ENCODE results near the gene NEURL1B.

The NEURL1B gene

DNA sequence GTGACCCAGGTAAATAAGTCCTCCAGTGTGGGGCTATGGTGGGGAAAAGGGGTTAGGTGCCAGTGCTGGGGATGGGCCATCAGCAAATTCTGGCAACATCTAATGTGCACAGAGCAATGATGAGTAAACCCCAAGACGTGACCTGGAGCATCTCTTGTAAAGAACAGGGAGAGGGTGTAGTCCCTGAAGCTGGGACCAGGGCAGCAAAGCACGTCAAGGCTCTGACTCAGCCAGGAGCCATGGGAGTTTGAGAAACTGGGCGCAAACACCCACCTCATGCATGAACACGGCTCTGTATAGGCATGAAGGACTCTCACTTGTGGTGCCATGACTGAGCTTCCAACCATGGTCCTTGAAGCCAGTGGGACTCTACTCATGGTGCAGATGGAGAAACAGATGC lies 78.1 kb downstream of the NEURL1B start:
- no peak for DNase-seq

DNA sequence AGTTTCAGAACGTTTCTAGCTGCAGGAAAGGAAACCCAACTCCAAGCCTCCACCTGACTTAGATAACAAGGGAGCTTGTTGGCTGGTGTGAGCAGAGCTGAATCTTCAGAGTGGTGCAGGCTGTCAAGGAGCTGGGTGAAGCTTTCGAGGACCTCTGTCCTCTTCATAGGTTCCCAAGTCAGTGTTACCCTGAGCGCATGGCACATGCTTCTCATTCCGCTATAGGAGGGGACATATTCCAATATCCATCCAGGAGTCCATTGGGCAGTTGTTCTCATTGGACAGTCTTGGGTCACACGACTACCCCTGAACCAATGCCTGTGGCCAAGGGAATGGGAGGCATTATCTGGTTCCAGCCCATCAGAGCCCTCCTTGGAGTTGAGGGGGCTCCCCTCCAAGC lies 79.6 kb downstream of the NEURL1B start:
- DNase-seq, result no peak

DNA sequence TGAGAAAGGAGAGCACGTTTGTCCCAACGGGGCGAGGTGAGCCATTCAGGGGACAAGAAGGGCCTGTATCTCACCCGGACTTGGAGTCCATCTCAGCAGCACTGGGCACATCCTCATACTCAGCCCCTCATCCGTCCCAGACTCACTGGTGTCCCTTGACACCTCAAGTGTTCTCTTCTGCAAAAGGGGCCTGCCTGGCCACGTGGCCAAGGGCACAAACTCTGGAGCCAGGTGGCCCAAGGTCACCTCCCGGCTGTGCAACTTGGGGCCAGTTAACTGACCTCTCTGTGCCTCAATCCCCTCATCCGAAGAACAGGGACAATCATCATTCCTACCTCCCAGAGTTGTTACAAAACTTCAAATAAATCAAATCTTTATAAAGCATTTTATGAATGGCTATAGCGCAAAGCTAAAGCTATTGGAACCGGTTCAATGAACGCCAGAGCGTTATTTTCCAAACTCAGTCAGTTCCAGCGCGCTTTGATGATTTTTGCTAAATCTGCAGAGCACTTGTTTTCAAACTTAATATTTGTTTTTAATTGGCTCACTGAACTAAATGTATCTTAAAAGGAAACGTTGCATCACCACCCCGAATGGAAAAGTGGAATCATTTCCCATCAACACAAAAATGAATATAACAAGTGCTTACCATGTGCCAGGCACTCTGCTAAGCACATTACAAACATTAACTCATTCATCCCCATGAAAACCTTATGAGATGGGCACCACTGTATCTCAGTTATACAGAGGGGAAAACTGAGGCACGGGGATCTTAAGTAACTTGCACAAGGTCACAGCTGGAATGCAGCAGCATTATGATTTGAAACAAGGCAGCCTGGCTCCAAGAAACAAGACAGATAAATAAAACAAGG lies 80.6 kb downstream of the NEURL1B start:
- DNase-seq, result no peak

DNA sequence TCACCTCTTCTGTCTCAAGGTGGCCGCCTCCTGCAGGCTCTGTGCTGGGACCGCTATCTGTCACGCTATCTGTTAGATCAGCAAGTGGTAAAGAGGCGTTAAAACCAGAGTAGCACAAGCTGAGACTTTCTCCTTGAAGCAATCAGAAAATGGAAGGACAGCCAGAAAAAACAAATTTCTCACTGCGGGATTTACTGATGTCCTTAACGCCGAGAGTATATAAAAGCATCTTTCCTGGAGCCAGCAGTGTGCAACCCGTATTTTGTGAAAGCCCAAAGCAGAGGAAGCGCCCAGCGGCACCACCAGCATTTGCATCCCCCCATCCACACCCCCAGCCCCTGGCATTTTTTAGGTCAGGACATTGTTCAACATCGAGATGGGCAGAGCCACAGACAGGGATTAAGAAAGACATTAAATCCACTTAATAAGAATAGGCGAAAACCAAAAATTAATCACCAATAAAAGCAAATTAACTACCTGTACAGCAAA lies 81.3 kb downstream of the NEURL1B start:
- DNase-seq, result no peak

DNA sequence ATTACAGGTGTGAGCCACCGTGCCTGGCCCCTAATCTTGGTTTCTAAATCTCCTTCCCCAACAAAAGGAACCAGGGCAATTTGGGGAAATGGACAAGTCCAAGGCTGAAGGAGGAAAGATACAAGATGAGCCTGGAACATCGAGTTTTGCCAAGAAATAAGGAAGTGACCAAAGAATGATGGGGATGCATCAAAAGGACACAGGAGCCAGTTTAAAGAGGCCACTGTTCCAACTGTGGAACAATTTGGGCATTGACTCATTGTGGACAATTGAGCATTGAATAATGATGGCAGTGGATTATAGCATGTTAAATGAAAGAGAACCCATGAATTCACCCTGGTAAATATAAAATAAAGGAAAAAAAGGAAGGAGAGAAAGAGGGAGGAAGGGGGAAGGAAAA lies 82.4 kb downstream of the NEURL1B start:
- no peak for DNase-seq

DNA sequence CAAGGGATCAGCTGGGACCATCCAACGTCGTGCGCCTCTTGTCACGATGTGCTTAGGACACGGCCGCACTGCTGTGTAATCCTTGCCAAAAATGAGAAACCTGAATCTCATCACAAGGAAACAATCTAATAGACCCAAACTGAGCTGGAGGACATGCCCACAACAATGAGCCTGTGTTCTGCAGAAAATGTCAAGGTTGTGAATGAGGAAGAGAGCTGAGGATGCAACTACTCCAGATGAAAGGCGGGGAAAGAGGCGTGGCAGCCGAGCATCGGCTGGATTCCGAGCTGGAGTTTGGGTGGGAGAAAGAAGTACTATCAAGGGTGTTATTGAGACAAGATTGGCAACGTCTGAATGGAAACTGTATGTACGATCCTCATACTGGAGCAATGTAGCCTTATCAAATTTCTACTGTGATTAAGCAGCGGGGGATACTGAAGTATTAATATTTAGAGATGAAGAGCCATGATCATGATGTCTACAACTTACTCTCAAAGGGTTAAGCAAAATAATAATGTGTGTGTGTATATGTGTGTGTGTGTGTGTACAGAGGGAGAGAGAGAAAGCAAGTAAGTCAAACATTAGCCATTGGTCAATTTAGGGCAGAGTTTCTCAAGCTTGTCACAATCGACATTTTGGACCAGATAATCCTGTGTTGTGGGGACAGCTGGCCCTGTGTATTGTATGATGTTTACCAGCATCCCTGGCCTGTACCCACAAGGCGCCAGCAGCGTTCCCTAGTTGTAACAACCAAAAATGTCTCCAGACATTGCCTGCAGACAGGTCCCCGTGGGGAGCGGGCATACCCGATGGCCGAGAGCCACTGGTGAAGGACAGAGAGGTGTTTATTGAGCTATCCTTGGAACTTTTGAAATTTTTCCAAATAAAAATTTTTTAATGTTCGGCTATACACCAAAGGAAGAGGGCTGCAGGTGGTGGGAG lies 83.5 kb downstream of the NEURL1B start:
- DNase-seq, result no peak

DNA sequence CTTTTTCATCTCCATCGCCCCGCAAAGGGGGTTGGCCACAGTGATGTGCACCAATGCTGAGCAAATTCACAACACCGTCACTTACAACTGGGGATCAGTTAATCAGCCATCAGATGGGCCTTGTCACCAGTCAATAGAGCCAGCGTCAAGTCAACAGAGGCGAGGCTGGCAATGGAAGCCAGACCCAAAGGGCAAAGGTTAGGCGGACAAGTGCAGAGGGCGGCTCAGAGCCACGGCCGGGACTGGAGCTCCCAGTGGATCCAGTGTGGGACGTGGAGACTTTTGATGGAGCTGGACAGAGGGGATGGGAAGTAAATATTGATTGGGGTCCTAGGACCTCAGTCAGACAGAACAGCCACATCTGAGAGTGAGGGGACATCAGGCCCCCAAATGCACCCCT lies 84.2 kb downstream of the NEURL1B start:
- DNase-seq, result no peak

DNA sequence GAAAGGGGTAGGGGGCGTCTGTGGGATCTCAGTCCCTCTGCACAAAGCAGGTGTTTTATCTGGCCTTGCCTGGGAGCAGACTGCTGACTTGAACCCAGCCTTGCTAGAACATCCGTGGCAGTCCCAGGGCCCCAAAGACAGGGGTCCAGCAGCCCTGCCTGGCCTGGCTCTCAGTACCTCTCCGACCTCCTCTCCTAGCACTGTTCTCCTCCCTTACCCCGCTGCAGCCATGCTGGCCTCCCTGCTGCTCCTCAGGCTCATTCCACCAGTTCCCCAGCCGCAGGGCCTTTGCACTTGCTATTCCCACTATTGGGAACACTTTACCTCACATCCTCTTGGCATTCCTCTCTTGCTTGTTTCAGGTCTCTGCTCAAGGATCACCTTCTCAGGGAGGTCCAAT lies 84.7 kb downstream of the NEURL1B start:
- no peak for DNase-seq

DNA sequence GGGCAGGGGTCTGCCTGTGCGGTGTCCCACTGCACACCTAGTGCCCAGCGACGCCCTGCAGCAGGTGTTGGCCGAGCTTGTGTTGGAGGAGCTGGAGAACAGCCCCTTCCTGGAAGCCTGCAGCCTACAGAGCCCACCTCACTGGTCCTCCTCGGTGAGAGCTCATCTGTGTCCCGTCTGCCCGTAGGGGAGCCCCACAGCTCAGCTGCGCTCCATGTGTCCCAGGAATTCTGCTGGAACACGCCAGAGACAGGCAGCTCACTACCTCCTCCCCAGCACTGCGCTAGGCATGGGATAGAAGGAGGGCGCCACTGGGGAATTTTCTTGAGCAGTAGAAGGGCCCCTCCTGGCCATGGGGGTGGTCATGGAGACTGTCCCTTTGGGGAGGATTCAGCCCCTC lies 85.9 kb downstream of the NEURL1B start:
- no peak for DNase-seq

DNA sequence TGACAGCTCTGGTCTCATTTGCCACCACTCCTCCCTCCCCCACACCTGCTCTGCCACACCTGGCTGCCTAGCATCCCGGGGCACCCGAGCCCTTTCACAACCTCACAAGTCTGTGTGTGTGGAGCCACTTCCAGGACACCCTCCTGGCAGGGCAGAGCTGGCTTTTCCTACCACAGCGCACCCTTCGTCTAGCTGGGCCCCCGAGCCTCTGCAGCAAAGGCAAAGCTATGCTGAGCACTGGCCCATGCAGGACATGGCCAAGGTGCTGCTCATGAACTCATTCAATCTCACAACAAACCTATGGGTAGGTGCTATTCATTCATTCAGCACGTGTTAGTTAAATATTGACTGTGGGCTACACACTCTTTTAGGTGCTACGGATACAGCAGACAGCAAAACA lies 86.5 kb downstream of the NEURL1B start:
- no peak for DNase-seq

DNA sequence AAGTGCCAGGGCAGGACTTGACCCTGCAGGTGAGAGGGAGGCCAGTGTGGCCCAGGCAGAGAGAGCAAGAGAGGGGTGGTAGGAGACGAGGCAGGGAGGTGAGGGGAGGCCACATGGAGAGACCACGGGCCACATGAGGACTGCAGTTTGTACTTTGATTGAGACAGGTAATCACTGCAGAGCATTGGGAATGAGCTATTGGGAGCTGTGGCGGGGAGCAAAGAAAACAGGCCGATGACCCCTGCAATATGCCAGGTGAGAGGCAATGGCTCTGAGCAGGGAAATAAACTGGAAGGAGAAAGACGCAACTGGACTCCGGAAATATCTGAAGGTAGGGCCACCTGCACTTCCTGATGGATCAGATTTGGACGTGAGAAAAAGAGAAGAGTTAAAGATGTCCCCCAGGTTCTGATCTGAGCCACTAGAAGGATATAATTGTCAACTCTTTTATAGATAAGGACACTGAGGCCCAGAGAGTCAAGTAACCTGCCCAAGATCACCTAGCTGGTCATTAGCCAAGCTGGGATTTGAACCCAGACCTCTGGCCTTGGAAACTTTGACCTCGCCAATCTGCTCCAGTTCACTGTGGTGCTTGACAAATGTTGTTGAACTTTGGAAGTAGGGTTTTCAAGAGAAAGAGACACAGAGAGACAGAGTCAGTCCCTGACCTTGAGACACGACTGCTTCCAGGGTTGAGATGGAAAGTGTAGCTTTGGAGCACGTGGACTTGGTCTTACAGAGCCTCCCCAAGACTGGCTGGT lies 87.6 kb downstream of the NEURL1B start:
- DNase-seq, result no peak

DNA sequence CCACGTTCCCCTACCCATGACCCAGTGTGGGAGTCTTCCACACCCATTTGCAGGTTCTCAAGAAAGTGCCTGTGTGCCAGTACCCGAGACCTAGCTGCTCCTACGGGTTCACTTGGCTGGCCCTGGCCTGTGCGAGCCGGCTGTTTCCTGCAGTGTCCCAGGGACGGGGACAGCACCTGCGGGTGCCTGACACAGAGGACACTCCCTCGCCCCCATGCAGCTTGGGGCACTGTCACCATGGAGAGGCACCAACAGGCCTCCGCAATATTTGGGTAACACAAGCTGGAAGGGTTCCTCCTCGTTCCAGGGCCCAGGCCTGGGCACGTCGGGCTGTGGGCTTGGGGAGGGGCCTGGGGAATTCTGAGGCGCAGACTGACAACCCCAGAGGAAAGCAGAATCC lies 88.5 kb downstream of the NEURL1B start:
- DNase-seq, result no peak

DNA sequence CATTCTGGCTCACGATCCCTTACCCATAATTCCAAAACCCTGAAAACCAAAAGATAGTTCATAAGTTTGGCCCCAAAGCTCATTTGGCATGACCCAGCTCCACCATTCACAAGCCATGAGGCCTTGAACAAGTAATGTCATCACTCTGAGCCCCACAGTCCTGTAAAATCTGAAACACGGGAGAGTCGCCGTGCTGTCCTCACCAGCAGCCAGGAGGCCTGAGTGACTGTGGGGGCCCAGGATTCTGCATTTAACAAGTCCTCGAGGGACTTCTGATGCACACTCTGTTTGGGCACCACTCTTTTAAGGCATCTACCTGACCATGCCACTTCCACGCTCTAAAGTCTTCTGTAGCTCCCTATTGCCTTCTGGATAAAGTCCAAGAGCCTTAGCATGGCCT lies 89.2 kb downstream of the NEURL1B start:
- no peak for DNase-seq

DNA sequence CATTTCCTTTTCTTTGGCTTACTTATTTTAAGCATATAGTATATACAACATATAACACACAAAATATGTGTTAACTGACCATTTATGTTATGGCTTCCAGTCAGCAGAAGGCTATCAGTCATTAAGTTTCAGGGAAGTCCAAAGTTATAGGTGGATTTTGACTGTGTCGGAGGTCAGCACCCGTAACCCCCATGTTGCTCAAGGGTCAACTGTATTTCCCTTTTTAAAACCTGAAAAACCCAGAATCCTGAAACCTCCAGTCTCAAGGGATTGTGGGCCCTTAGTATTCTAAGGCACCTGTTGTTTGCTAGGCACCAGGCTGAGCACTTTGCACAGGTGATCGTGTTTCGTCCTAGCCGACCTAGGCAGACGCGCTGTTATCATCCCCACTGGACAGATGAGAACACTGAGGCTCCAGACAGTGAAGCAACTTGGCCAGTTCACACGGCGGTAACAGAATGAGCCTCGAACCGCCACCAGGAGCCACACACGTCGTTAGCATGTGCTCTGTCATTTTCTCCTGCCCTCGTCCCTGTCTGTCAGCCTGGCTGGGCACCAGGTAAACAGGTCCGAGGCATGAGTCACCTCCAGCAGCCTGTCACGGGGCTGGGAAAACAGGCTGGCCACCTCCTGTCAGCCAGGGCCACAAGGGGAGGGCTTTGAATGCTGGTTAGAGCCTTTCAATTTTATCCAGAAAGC lies 90.1 kb downstream of the NEURL1B start:
- no peak for DNase-seq

DNA sequence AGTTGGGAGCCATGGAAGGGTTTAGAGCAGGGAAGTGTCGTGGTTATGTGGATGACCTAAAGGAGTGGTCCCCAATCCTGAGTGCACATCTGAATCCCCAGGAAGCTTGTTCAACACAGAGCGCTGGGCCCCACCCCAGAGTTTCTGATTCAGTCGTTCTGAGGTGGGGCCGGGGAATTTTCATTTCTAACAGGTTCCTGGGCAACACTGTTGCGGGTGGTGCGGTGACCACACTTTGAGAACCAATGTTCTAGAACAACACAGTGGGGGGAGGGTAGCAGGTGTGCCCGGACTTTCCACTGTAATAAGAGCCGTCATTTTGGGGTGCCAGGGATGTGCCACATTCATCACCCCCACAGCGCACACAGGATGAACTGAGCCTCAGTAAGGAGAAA lies 90.6 kb downstream of the NEURL1B start:
- no peak for DNase-seq

DNA sequence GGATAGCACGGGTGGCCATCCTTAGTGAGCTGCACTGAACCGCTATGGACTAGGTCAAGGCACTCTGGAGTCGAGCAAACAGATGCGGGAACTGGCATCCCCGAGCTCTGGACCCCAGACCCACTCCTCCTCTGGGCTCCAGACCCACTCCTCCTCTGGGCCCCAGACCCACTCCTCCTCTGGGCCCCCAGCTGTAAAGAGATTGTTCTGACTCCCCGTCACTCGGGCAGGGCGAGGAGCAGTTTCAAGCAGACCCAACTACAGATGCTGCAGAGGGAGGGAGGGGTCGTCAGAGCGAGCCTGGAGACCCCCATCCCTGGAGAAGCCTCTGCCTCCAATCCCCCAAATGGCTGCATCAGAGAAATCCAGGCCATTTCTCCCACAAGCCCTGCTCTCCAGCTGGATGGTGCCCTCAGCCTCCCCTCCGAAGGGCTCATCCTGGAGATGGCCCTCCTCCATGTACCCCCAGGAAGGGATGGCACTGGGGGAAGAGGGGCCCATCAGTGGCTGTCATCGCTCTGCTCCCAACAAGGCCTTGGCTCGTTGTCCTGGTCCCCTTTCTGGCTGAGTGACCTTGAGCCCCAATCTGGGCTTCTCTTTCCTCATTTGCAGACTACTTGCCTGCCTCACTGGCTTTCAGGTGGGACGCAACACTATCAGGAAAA lies 91.3 kb downstream of the NEURL1B start:
- no peak for DNase-seq

DNA sequence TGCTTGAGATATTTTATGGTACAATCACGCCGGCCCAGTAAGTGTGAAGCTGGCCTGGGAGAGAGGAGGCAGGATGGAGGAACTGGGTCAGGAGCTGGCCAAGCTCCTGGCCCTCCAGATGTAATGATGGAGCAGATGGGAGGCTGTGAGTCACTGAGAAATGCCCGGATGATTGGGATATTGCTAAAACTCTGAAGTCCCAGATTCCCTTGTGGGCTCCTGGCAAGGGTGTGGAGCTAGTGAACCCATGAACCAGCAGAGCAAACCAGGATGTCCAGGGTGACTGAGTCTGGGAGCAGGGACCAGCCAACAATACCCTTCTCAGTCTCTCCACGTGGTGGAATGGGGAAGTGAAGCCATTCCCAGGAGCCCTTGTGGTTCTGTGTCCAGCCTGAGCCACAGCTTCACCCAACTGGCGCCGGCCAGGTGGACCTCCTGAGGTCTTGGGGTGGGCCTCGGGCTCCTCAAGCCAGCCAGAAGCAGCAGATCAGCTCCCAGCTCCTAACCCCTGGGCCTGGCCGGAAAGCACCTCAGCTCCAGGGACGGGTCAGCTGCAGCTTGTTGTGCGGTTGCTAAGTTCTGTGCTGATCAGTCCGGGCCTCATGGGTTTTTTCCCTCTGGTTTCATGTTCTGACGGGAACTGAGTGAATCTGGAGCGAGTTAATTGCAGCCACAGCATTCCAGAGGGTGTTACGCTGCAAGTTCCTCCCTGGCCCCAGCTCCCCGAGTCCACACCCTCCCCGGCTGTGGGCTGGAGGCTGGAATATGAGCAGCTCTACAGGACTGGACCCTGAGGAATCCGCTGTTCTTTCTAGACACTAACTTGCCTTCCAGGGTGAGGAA lies 92.3 kb downstream of the NEURL1B start:
- no peak for DNase-seq

DNA sequence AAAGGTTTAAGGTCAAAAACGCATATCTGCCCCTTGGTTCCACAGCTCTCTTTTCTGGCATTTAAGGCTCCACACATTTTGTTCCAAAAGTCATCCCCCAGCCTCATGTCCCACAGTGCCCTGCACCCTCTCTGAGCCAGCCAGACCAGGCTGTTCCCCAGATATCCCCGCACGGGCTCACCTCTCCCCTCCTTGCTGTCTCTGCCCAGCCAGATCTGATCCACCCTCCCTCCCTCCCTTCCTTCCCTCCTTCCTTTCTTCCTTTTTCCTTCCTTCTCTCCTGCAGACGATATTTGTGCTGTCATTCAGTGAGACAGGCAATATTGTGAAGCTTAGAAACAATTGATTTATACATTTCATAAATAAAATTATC lies 92.9 kb downstream of the NEURL1B start:
- no peak for DNase-seq

DNA sequence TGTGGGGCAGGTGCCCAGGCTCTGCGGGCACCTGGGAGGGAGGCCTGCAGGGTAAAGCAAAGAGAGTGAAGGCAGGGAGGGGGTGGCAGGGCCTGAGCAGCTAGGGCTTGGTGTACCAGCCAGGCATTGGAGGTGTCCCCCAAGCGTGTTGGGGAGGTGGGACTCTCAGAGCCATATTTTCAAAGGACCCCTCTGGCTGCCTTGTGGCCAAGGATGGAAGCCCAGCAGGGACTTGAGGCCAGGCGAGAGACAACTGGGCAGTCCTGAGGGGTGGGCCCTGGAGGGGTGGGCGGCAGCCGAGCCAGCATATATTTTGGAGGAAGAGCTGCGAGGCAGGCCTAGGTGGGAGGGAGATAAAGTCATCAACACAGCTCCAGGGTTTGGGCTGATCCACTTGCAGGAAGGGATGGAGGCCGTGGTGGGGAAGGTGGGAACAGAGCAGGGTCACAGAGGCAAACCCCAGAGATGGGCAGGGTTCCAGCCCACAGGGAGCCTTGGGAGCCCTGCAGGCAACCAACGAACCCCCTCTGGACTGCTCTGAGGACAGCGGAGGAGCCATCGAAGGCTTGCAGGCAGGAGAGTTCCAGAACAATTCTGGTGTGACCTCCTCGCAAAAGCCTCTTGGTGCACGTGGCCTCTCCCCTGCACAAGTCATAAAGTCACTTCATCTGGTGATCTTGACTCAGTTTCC lies 94.2 kb downstream of the NEURL1B start:
- DNase-seq, result no peak

DNA sequence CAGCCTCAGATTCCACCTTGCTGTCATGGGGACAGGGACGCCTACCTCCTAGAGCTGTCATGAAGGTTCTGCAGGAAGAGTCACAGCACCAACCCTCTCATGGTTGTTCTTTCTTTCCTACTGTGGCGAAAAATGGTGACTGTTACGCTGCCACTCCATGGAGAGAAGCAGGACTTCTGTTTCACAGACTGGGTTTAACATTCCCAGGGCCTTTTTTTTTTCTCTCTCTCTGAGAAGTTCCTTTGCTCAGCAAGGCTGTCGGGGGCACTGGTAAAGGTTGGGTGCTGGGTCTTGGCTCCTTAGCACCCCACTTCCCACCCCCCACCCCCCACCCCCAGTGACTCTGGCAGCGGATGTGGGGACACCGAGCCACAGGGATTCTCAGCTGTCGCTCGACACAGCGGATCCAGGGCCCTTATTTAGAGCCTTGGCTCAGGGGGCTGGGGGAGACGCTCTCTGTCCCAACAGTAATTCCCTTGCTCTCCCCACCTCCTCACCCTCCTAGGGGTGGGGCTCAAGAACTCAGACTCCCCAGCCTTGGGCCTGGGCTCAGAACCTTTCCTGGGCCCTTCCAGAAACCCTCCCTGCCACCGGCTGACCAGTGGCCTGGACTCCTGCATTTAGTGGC lies 95.6 kb downstream of the NEURL1B start:
- no peak for DNase-seq

Measured in NCI-H1048 (cell line).